Measurements from ENCODE around the gene NUDT16L1.

NUDT16L1 gene

DNA sequence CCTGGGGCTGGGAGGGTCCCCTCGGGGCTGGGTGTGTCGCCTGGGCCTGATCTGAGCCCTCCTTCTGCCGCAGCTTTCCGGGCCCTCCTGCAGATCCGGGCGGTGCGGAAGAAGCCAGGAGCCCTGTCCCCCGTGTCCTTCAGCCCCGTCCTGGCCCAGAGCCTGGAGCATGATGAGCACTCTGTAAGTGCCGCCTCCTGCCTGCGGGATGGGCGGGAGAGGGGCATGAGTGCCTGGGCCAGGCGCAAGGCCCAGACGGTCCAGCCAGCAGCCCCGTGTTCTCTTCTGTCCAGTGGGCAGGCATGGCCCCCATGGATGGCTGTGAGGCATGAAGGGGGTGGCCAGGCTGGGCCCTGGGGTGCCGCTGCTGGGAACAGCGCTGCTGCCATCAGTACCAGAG lies 16.0 kb upstream of the NUDT16L1 start:
- Histone ChIP-seq H3K9ac (no peak overlapping the region), H3K4me2 (no peak overlapping the region), H3K9me3 (replicated peaks in 1 of 11) (no peaks in the 10 kb centered on the region), H3K4me3 (no peak overlapping the region), H3K27me3 (no peaks in the 10 kb centered on the region), H3K36me3 (peaks cover 71 to 98% (median 89%) of the 10 kb centered on the region in 11 experiments), H4K20me1 (peaks cover 16 to 85% (median 51%) of the 10 kb centered on the region in 11 experiments; a peak in 20 of 22 replicates), H3K27ac (no peak overlapping the region), H3K4me1 (peaks cover 13 to 60% (median 32%) of the 10 kb centered on the region in 10 experiments)
- no peak for TF ChIP-seq Cebpa-rat (IDR thresholded peaks at IDR 0.05)

GRCh38 chr16:4677994-4678393 lies 15.4 kb upstream of the NUDT16L1 start:
- Histone ChIP-seq H3K4me3 (no peak overlapping the region), H3K4me1 (peaks cover 13 to 66% (median 33%) of the 10 kb centered on the region in 10 experiments), H3K9me3 (replicated peaks in 1 of 11) (no peaks in the 10 kb centered on the region), H3K36me3 (peaks cover 73 to 98% (median 90%) of the 10 kb centered on the region in 11 experiments), H4K20me1 (peaks cover 16 to 88% (median 55%) of the 10 kb centered on the region in 11 experiments; a peak in 20 of 22 replicates), H3K27me3 (no peaks in the 10 kb centered on the region), H3K4me2 (peak overlapping the region in 1 of 11 experiments; percentile 8; a peak in 2 of 22 replicates), H3K9ac (no peak overlapping the region), H3K27ac (peak overlapping the region in 1 of 11 experiments; percentile 1; a peak in 1 of 22 replicates)
- TF ChIP-seq Cebpa-rat (IDR thresholded peaks at IDR 0.05), result no peak

- H3K4me2 ChIP-seq, result peak overlapping the region in 1 of 11 experiments; percentile 3; a peak in 1 of 22 replicates
- peak overlapping the region in 1 of 11 experiments; percentile 37; a peak in 3 of 22 replicates for H3K9ac ChIP-seq
- no peaks in the 10 kb centered on the region for H3K9me3 ChIP-seq (replicated peaks in 1 of 11)
- peaks cover 73 to 98% (median 90%) of the 10 kb centered on the region in 11 experiments for H3K36me3 ChIP-seq
- no peak for TF ChIP-seq Cebpa-rat (IDR thresholded peaks at IDR 0.05)
- no peak overlapping the region for H3K4me3 ChIP-seq
- H4K20me1 ChIP-seq, result peaks cover 16 to 88% (median 55%) of the 10 kb centered on the region in 11 experiments; a peak in 20 of 22 replicates
- H3K27me3 ChIP-seq, result no peaks in the 10 kb centered on the region
- H3K27ac ChIP-seq, result peak overlapping the region in 1 of 11 experiments; percentile 1; a peak in 4 of 22 replicates
- peaks cover 13 to 68% (median 33%) of the 10 kb centered on the region in 10 experiments for H3K4me1 ChIP-seq
Observed at GRCh38 chr16:4678596-4678995, 14.8 kb upstream of the NUDT16L1 start.

GRCh38 chr16:4679156-4679849 lies 14.1 kb upstream of the NUDT16L1 start:
- H3K4me2 ChIP-seq, result no peak overlapping the region
- H3K9me3 ChIP-seq (replicated peaks in 1 of 11), result no peaks in the 10 kb centered on the region
- peaks cover 13 to 62% (median 36%) of the 10 kb centered on the region in 10 experiments for H3K4me1 ChIP-seq
- H4K20me1 ChIP-seq, result peaks cover 16 to 90% (median 55%) of the 10 kb centered on the region in 11 experiments; a peak in 20 of 22 replicates
- no peaks in the 10 kb centered on the region for H3K27me3 ChIP-seq
- H3K27ac ChIP-seq, result no peak overlapping the region
- H3K9ac ChIP-seq, result peak overlapping the region in 1 of 11 experiments; percentile 37; a peak in 1 of 22 replicates
- peaks cover 71 to 98% (median 90%) of the 10 kb centered on the region in 11 experiments for H3K36me3 ChIP-seq
- TF ChIP-seq Cebpa-rat (IDR thresholded peaks at IDR 0.05), result no peak
- H3K4me3 ChIP-seq, result no peak overlapping the region

GRCh38 chr16:4679850-4680636 lies 13.3 kb upstream of the NUDT16L1 start:
- peaks cover 10 to 63% (median 40%) of the 10 kb centered on the region in 10 experiments for H3K4me1 ChIP-seq
- no peaks in the 10 kb centered on the region for H3K9me3 ChIP-seq (replicated peaks in 1 of 11)
- TF ChIP-seq Cebpa-rat (IDR thresholded peaks at IDR 0.05), result no peak
- no peak overlapping the region for H3K9ac ChIP-seq
- H3K4me3 ChIP-seq, result no peak overlapping the region
- H3K27ac ChIP-seq, result no peak overlapping the region
- peaks cover 74 to 100% (median 93%) of the 10 kb centered on the region in 11 experiments for H3K36me3 ChIP-seq
- no peaks in the 10 kb centered on the region for H3K27me3 ChIP-seq
- H4K20me1 ChIP-seq, result peaks cover 16 to 98% (median 59%) of the 10 kb centered on the region in 11 experiments; a peak in 20 of 22 replicates
- no peak overlapping the region for H3K4me2 ChIP-seq

DNA sequence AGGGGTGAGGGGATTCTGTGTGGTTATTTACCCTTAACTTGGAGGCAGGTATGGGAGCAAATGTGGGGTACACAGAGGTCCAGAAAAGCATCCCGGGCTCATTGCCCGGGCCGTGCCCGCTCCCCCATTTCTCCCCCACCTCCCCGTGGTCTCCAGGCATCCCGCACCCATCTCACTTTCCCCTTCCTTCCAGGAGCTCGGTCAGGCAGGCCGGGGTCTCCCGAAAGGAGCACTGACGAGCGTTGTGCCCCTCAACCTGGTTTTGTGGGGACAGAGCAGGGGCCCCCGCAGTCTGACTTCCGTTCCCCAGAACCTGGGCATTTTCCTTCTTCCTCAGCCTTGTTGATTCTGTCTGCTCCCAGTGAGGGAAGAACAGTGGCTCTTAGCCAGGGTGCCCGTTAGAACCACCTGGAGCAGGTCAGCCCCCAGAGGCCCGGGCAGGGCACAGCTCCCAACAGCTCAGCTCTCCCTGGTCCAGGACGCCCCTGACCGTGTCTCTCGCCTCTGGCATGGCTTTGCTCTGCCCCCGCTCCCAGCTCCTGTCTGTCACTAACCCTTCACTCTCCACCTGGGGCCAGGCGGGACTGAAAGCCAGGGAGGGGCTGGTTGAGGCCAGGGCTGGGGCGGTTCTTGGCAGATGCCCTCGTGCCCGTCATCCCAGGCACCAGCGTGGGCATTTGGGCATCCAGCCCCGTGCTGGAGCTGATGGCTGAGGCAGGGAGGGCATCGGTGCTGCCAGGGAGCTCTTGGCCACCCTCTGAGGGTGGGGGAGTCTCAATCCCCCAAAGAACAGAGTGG lies 12.5 kb upstream of the NUDT16L1 start:
- H4K20me1 ChIP-seq, result peaks cover 14 to 100% (median 58%) of the 10 kb centered on the region in 11 experiments; a peak in 20 of 22 replicates
- no peaks in the 10 kb centered on the region for H3K27me3 ChIP-seq
- no peak overlapping the region for H3K4me3 ChIP-seq
- peak overlapping the region in 1 of 11 experiments; percentile 5; a peak in 1 of 22 replicates for H3K27ac ChIP-seq
- peaks cover 2 to 62% (median 39%) of the 10 kb centered on the region in 10 experiments for H3K4me1 ChIP-seq
- no peak for TF ChIP-seq Cebpa-rat (IDR thresholded peaks at IDR 0.05)
- no peak overlapping the region for H3K4me2 ChIP-seq
- peak overlapping the region in 1 of 11 experiments; percentile 37; a peak in 2 of 22 replicates for H3K9ac ChIP-seq
- H3K36me3 ChIP-seq, result peaks cover 78 to 100% (median 93%) of the 10 kb centered on the region in 11 experiments
- H3K9me3 ChIP-seq (replicated peaks in 1 of 11), result no peaks in the 10 kb centered on the region

DNA sequence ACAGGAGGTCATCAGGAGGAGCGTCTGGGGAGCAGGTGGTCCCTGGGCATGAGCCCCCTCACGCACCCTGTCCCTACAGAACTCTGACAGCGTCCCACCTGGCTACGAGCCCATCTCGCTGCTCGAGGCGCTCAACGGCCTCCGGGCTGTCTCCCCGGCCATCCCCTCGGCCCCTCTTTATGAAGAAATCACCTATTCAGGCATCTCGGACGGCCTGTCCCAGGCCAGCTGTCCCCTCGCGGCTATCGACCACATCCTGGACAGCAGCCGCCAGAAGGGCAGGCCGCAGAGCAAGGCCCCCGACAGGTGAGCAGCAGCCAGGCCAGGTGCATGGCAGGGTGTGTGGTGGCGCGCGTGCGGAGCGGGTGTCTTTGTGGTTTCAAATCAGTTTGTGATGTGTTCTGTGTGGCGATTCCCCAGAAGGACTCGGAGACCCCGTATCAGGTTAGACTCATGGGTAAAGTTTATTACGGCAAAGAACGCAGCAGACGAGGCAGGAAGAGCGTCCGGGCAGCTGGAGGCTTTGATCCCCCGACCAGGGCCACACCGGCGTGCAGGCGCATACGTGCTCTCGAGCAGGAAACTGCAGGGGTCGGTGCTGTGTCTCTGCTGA lies 11.8 kb upstream of the NUDT16L1 start:
- no peak overlapping the region for H3K4me3 ChIP-seq
- H3K36me3 ChIP-seq, result peaks cover 81 to 100% (median 93%) of the 10 kb centered on the region in 11 experiments

More for the DNA sequence above, 11.8 kb upstream of the NUDT16L1 start:
- TF ChIP-seq Cebpa-rat (IDR thresholded peaks at IDR 0.05), result no peak
- Histone ChIP-seq H3K9ac (no peak overlapping the region), H3K27ac (peak overlapping the region in 3 of 11 experiments; percentile 4 to 23 (median 9); a peak in 1 of 22 replicates), H3K27me3 (no peaks in the 10 kb centered on the region), H4K20me1 (peaks cover 9 to 100% (median 58%) of the 10 kb centered on the region in 11 experiments; a peak in 19 of 22 replicates), H3K9me3 (replicated peaks in 1 of 11) (no peaks in the 10 kb centered on the region), H3K4me1 (peaks cover 0 to 61% (median 36%) of the 10 kb centered on the region in 10 experiments; a peak in 18 of 20 replicates), H3K4me2 (no peak overlapping the region)
